ENCODE measurements around the gene PRG3. TPM values are rescaled to one million over a fixed set of nuclear protein-coding genes. Genes with fewer than 3 reads are reported as not detected.

The PRG3 gene
- total and polyA plus RNA-seq, 4 donors = not detected

DNA sequence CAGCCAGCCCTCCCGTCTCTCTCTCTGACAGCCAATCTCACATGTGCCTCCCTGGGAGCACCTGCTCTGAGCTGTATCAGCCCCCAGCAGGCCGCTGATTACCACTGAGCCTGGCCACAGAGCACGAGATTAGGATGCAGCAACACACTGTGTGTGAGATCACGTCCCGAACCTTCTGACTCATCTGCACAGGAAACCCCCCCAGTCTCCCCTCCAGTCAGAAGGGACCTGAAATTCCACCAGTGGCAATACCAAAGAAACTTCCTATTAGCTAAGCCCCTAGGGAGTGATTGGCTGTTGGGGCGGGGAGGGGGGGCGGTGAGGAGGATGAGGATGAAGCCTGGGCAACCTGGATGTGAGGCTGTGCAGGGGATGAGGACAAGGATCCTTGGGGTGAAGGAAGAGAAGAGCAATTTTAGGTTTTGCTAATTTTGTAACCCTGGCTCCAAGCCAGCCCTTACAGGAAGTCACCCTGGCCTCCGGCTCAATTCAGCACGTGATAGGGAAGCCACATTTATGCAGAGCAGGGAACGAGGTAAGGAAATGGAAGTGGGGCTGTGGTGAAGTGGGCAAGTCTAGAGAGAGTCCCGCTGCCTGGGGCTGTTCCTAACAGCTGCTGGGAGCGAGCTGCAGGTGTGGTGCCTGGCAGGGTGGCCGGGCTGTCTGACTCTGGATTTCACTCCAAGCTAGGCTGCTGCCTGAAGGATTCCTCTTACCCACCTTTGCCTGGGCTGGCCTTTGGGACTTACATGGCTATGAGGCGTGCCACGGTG lies 44.0 kb upstream of the PRG3 start:
- no peak overlapping the region for H3K4me3 ChIP-seq (ENCODE audit: low read length in 2 of 2)
- peaks cover 0 to 14% of the 10 kb centered on the region in 2 donors for H3K4me1 ChIP-seq (ENCODE audit: control insufficient read depth in 1 of 2, insufficient read depth in 2 of 2, low read length in 2 of 2)
- ATAC-seq (ENCODE audit: low FRiP score) (peak; percentile 73), DNase-seq (peak; percentile 86 to 89)
- intact Hi-C loops (cut with DNase I) = loop anchor here in 1 of 2 donors (5.0 kb wide), 1 partner anchor 93 kb away; no protein-coding TSS in a partner anchor
- no peaks in the 10 kb centered on the region for H3K27me3 ChIP-seq (ENCODE audit: control insufficient read depth in 1 of 2, insufficient read depth in 2 of 2, low read length in 1 of 2)
- peak overlapping the region in 1 of 2 donors; percentile 96 for H3K27ac ChIP-seq (ENCODE audit: low read depth in 1 of 2, low read length in 2 of 2)
- peaks cover 0 to 2% of the 10 kb centered on the region in 2 donors for H3K36me3 ChIP-seq (ENCODE audit: control insufficient read depth in 1 of 2, insufficient read depth in 2 of 2, low read length in 1 of 2)
- no peaks in the 10 kb centered on the region for H3K9me3 ChIP-seq (ENCODE audit: control insufficient read depth, low read length)
- WGBS, 2 donors = 45 to 48% methylated on average over 15 of the region's 15 CpGs

DNA sequence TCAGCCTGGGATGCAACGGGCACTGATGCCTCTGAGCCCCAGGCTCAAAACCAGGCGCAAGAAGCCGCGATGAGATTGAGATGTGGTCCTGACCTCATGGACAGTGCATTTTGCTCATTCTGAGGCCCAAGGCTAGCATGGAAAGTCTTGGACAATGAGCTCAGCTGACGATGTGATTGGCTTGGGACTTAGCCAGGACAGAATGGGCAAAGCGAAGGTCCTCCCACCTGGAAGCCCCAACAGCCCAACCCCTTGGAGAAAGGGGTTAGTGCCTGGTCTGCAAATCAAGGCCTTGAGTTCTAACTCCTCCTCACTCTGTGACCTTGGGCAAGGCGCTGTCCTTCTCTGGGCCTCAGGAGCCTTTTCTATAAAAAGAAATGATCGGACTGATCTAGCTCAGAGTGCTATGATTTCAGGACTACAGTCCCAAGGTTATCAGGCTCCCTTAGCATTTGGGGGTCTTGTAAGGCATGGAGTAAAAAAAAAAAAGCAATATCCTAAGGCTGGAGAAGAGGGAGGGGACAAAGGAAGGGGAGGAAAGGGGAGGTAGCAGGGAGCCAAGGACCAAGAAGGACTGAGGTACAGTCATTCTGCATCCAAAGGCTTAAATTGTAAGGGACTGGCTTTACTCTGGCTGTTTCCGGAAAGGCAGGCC lies 43.3 kb upstream of the PRG3 start:
- ATAC-seq (ENCODE audit: low FRiP score) (no peak), DNase-seq (no peak)
- no peak overlapping the region for H3K4me3 ChIP-seq (ENCODE audit: low read length in 2 of 2)
- intact Hi-C loops (cut with DNase I) = no loop called here
- peaks cover 0 to 14% of the 10 kb centered on the region in 2 donors for H3K4me1 ChIP-seq (ENCODE audit: control insufficient read depth in 1 of 2, insufficient read depth in 2 of 2, low read length in 2 of 2)
- 76 to 79% methylated on average over 9 of the region's 9 CpGs for WGBS, 2 donors
- peak overlapping the region in 1 of 2 donors; percentile 59 for H3K27ac ChIP-seq (ENCODE audit: low read depth in 1 of 2, low read length in 2 of 2)
- H3K36me3 ChIP-seq (ENCODE audit: control insufficient read depth in 1 of 2, insufficient read depth in 2 of 2, low read length in 1 of 2) = peaks cover 0 to 2% of the 10 kb centered on the region in 2 donors
- H3K27me3 ChIP-seq (ENCODE audit: control insufficient read depth in 1 of 2, insufficient read depth in 2 of 2, low read length in 1 of 2) = no peaks in the 10 kb centered on the region
- H3K9me3 ChIP-seq (ENCODE audit: control insufficient read depth, low read length) = no peaks in the 10 kb centered on the region

DNA sequence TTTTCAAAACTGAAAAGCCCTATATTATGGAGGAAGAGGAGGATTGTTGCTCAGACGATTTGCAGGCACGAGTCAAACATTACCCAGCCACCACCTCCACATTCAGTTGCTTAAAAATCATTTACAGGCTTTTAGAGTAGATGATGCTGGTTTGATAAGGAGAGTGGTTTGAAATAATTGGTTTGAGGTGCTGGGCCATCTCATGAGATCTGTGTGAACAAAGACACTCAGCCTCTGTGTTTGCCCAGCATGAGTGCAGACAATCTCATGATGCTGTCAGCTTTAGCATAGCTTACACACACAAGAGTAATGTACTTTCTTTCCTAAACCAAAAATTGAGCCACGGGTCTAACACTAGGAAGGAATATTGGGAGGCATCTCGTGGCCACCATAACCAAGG lies 41.7 kb upstream of the PRG3 start:
- H3K27ac ChIP-seq (ENCODE audit: low read depth in 1 of 2, low read length in 2 of 2) = no peak overlapping the region
- ATAC-seq (ENCODE audit: low FRiP score) (no peak), DNase-seq (no peak)
- H3K36me3 ChIP-seq (ENCODE audit: control insufficient read depth in 1 of 2, insufficient read depth in 2 of 2, low read length in 1 of 2) = peaks cover 0 to 2% of the 10 kb centered on the region in 2 donors
- no peaks in the 10 kb centered on the region for H3K27me3 ChIP-seq (ENCODE audit: control insufficient read depth in 1 of 2, insufficient read depth in 2 of 2, low read length in 1 of 2)
- H3K4me3 ChIP-seq (ENCODE audit: low read length in 2 of 2) = no peak overlapping the region
- WGBS, 2 donors = 82 to 84% methylated on average over 4 of the region's 4 CpGs
- peaks cover 0 to 14% of the 10 kb centered on the region in 2 donors for H3K4me1 ChIP-seq (ENCODE audit: control insufficient read depth in 1 of 2, insufficient read depth in 2 of 2, low read length in 2 of 2)
- no peaks in the 10 kb centered on the region for H3K9me3 ChIP-seq (ENCODE audit: control insufficient read depth, low read length)
- intact Hi-C loops (cut with DNase I) = no loop called here

DNA sequence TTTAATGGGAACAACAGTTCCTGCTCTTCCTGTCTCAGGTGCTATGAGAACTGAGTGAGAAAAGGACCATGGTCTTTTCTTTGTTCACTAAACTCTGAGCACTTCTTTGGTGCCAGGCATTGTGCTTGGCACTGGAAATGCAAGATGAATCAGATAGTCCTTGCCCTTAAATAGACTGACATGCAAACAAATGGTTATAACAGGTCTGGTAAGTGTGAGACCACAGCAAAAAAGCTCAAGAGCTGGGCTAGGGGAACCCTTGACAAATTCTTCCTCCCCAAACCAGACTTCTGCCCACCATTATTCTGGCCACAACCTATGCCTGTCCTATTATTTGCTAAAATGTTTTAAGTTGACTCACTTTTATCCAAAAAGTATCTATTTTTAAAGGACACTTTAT lies 40.9 kb upstream of the PRG3 start:
- Histone ChIP-seq H3K9me3 (ENCODE audit: control insufficient read depth, low read length) (no peaks in the 10 kb centered on the region), H3K27me3 (ENCODE audit: control insufficient read depth in 1 of 2, insufficient read depth in 2 of 2, low read length in 1 of 2) (no peaks in the 10 kb centered on the region), H3K4me1 (ENCODE audit: control insufficient read depth in 1 of 2, insufficient read depth in 2 of 2, low read length in 2 of 2) (peaks cover 0 to 14% of the 10 kb centered on the region in 2 donors), H3K36me3 (ENCODE audit: control insufficient read depth in 1 of 2, insufficient read depth in 2 of 2, low read length in 1 of 2) (peaks cover 0 to 2% of the 10 kb centered on the region in 2 donors), H3K4me3 (ENCODE audit: low read length in 2 of 2) (no peak overlapping the region), H3K27ac (ENCODE audit: low read depth in 1 of 2, low read length in 2 of 2) (no peak overlapping the region)
- ATAC-seq (ENCODE audit: low FRiP score) (no peak), DNase-seq (no peak)
- intact Hi-C loops (cut with DNase I) = no loop called here

DNA sequence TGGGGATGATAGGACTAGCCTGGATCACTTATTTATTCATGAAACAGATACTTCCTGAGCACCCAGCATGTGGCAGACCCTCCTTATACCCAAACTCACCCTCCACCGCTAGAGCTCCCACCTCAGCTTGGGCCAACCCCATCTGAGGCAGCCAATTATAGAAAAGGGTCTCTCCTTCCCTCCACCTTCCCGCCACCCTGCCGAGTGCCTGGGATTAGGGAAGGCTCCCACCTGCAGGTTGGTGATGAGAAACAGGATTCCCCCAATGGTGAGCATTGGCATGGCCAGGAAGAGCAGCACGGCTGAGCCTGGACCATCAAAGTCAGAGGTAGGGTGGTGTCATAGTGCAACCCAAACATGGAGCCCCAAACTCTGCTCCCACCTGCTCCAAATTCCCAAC lies 40.1 kb upstream of the PRG3 start:
- Histone ChIP-seq H3K27me3 (ENCODE audit: control insufficient read depth in 1 of 2, insufficient read depth in 2 of 2, low read length in 1 of 2) (no peaks in the 10 kb centered on the region), H3K4me3 (ENCODE audit: low read length in 2 of 2) (no peak overlapping the region), H3K4me1 (ENCODE audit: control insufficient read depth in 1 of 2, insufficient read depth in 2 of 2, low read length in 2 of 2) (peaks cover 0 to 11% of the 10 kb centered on the region in 2 donors), H3K36me3 (ENCODE audit: control insufficient read depth in 1 of 2, insufficient read depth in 2 of 2, low read length in 1 of 2) (peaks cover 0 to 2% of the 10 kb centered on the region in 2 donors), H3K9me3 (ENCODE audit: control insufficient read depth, low read length) (no peaks in the 10 kb centered on the region), H3K27ac (ENCODE audit: low read depth in 1 of 2, low read length in 2 of 2) (no peak overlapping the region)
- WGBS, 2 donors = 89 to 93% methylated on average over 4 of the region's 4 CpGs
- DNase-seq (no peak), ATAC-seq (ENCODE audit: low FRiP score) (no peak)
- intact Hi-C loops (cut with DNase I) = no loop called here

DNA sequence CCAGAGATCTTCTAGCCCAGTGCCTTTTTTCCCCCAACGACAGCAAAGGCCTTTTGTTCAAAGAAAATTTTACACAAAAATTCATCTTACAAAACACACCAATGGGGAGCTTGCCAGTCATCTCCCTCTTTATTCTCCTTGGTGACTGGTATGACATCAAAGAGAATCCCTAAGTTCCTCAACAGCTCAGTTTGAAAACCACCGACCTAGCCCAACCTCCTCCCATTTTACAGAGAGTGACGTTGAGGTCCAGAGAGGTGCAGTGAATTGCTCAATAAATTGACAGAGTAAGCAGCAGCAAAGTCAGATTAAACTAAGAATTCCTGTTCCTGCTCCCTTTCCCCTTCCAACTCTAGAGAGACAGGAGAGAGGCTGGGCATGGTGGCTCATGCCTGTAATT lies 38.2 kb upstream of the PRG3 start:
- ATAC-seq (ENCODE audit: low FRiP score) (no peak), DNase-seq (no peak)
- intact Hi-C loops (cut with DNase I) = no loop called here
- no peak overlapping the region for H3K27ac ChIP-seq (ENCODE audit: low read depth in 1 of 2, low read length in 2 of 2)
- WGBS, 2 donors = 92 to 93% methylated on average over 3 of the region's 3 CpGs
- no peaks in the 10 kb centered on the region for H3K27me3 ChIP-seq (ENCODE audit: control insufficient read depth in 1 of 2, insufficient read depth in 2 of 2, low read length in 1 of 2)
- H3K4me1 ChIP-seq (ENCODE audit: control insufficient read depth in 1 of 2, insufficient read depth in 2 of 2, low read length in 2 of 2) = no peaks in the 10 kb centered on the region
- H3K36me3 ChIP-seq (ENCODE audit: control insufficient read depth in 1 of 2, insufficient read depth in 2 of 2, low read length in 1 of 2) = peaks cover 2 to 10% of the 10 kb centered on the region in 2 donors
- H3K4me3 ChIP-seq (ENCODE audit: low read length in 2 of 2) = no peak overlapping the region
- no peaks in the 10 kb centered on the region for H3K9me3 ChIP-seq (ENCODE audit: control insufficient read depth, low read length)

DNA sequence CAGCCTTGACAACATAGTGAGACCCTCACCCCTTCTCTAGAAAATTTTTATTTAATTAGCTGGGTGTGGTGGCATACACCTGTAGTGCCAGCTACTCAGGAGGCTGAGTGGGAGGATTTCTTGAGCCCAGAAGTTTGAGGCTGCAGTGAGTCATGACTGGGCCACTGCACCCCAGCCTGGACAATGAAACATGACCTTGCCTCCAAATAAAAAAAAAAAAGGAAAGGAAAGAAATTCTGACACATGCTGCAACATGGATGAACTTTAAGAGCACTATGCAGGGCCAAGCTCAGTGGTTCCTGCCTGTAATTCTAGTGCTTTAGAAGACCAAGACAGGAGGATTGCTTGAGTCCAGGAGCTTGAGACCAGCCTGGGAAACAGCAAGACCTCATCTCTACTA lies 37.2 kb upstream of the PRG3 start:
- H3K9me3 ChIP-seq (ENCODE audit: control insufficient read depth, low read length) = no peaks in the 10 kb centered on the region
- no peaks in the 10 kb centered on the region for H3K27me3 ChIP-seq (ENCODE audit: control insufficient read depth in 1 of 2, insufficient read depth in 2 of 2, low read length in 1 of 2)
- peaks cover 2 to 10% of the 10 kb centered on the region in 2 donors for H3K36me3 ChIP-seq (ENCODE audit: control insufficient read depth in 1 of 2, insufficient read depth in 2 of 2, low read length in 1 of 2)
- H3K4me1 ChIP-seq (ENCODE audit: control insufficient read depth in 1 of 2, insufficient read depth in 2 of 2, low read length in 2 of 2) = no peaks in the 10 kb centered on the region
- intact Hi-C loops (cut with DNase I) = no loop called here
- ATAC-seq (ENCODE audit: low FRiP score) = no peak
- H3K27ac ChIP-seq (ENCODE audit: low read depth in 1 of 2, low read length in 2 of 2) = no peak overlapping the region
- H3K4me3 ChIP-seq (ENCODE audit: low read length in 2 of 2) = no peak overlapping the region
- no peak for DNase-seq

DNA sequence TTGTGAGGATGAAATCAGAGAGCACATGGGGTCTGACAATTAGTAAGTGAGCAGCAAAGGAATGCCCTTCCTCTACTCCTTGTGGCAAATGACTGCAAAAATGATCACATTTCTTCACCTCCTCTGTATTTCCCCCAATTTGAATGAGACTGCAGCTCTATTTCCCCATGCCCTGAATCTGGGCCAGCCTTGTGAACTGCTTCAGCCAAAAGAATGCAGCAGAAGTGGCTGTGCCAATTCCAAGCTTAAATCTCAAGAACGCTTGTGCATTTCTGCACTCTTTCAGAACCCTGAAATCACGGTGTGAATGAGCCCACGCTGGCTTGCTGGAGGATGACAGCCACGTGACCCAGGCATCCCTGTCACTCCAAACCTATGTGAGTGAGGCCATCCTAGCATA lies 36.1 kb upstream of the PRG3 start:
- Histone ChIP-seq H3K4me3 (ENCODE audit: low read length in 2 of 2) (no peak overlapping the region), H3K4me1 (ENCODE audit: control insufficient read depth in 1 of 2, insufficient read depth in 2 of 2, low read length in 2 of 2) (no peaks in the 10 kb centered on the region), H3K27ac (ENCODE audit: low read depth in 1 of 2, low read length in 2 of 2) (no peak overlapping the region), H3K27me3 (ENCODE audit: control insufficient read depth in 1 of 2, insufficient read depth in 2 of 2, low read length in 1 of 2) (no peaks in the 10 kb centered on the region), H3K36me3 (ENCODE audit: control insufficient read depth in 1 of 2, insufficient read depth in 2 of 2, low read length in 1 of 2) (peaks cover 2 to 10% of the 10 kb centered on the region in 2 donors), H3K9me3 (ENCODE audit: control insufficient read depth, low read length) (no peaks in the 10 kb centered on the region)
- intact Hi-C loops (cut with DNase I) = no loop called here
- 4 to 9% methylated on average over 4 of the region's 4 CpGs for WGBS, 2 donors
- DNase-seq (peak in 1 of 2 donors; percentile 62), ATAC-seq (ENCODE audit: low FRiP score) (peak; percentile 47)

DNA sequence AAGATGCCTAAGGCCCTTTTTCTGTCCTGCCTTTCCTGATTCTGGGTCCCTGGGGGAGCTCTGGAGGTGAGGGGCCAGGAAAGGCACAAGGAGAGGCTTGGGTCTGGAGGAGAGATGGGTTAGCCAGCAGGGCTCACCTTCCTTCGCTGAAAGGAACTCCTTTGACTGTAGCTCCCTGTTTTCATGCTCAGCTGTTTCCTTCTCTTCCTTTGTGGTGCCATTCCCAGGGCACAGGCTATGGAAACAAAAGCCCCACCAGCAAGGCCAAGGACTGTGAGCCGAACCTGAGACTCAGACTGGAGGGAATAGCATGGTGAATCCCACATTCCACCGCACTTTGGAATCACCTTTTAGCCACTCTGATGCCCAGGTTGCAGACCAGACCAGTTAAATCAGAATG lies 35.5 kb upstream of the PRG3 start:
- intact Hi-C loops (cut with DNase I) = no loop called here
- WGBS, 2 donors = 94 to 96% methylated on average over 3 of the region's 3 CpGs
- H3K27ac ChIP-seq (ENCODE audit: low read depth in 1 of 2, low read length in 2 of 2) = no peak overlapping the region
- peaks cover 2 to 10% of the 10 kb centered on the region in 2 donors for H3K36me3 ChIP-seq (ENCODE audit: control insufficient read depth in 1 of 2, insufficient read depth in 2 of 2, low read length in 1 of 2)
- no peak for ATAC-seq (ENCODE audit: low FRiP score)
- DNase-seq = no peak
- H3K9me3 ChIP-seq (ENCODE audit: control insufficient read depth, low read length) = no peaks in the 10 kb centered on the region
- H3K27me3 ChIP-seq (ENCODE audit: control insufficient read depth in 1 of 2, insufficient read depth in 2 of 2, low read length in 1 of 2) = no peaks in the 10 kb centered on the region
- no peak overlapping the region for H3K4me3 ChIP-seq (ENCODE audit: low read length in 2 of 2)
- H3K4me1 ChIP-seq (ENCODE audit: control insufficient read depth in 1 of 2, insufficient read depth in 2 of 2, low read length in 2 of 2) = no peaks in the 10 kb centered on the region
